ENCODE results near the gene RBCK1.

Gene RBCK1

GRCh38 chr20:416950-417800 is 9.1 kb downstream of the RBCK1 start:
- TF ChIP-seq, protein P1, sequence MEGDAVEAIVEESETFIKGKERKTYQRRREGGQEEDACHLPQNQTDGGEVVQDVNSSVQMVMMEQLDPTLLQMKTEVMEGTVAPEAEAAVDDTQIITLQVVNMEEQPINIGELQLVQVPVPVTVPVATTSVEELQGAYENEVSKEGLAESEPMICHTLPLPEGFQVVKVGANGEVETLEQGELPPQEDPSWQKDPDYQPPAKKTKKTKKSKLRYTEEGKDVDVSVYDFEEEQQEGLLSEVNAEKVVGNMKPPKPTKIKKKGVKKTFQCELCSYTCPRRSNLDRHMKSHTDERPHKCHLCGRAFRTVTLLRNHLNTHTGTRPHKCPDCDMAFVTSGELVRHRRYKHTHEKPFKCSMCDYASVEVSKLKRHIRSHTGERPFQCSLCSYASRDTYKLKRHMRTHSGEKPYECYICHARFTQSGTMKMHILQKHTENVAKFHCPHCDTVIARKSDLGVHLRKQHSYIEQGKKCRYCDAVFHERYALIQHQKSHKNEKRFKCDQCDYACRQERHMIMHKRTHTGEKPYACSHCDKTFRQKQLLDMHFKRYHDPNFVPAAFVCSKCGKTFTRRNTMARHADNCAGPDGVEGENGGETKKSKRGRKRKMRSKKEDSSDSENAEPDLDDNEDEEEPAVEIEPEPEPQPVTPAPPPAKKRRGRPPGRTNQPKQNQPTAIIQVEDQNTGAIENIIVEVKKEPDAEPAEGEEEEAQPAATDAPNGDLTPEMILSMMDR (IDR thresholded peaks at IDR 0.05; ENCODE audit: low read depth, low read length, missing control alignments) = no peak
- no peak overlapping the region for H3K4me3 ChIP-seq (replicated peaks; ENCODE audit: low read depth, low read length)
- no peak for DNase-seq (ENCODE audit: extremely low read depth, low read depth)

DNA sequence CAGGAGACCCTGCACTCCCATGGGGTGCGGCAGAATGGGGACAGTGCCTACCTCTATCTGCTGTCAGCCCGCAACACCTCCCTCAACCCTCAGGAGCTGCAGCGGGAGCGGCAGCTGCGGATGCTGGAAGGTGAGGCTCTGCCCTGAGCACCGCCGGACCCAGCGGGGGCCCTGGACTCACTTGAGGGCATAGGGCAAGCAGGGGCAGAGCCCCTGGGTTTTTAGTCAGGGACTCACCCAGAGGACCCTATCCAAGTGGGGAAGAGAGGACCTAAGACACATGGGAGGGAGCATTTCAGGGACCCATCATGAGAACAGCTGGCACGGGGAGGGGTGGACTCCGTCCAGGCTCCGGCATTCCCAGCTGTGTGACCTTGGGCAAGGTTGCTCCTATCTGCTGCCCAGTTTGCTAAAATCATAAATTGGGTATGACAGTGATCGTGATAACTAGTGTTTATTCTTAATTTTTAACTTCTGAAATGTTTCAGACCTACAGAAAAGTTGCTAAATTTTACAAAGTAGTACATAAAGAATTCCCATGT is 9.8 kb downstream of the RBCK1 start:
- no peak overlapping the region for H3K4me3 ChIP-seq (replicated peaks; ENCODE audit: low read depth, low read length)
- no peak for DNase-seq (ENCODE audit: extremely low read depth, low read depth)
- TF ChIP-seq, protein P1 (IDR thresholded peaks at IDR 0.05; ENCODE audit: low read depth, low read length, missing control alignments) = no peak

GRCh38 chr20:418858-419365 is 10.8 kb downstream of the RBCK1 start:
- DNase-seq (ENCODE audit: extremely low read depth, low read depth) = no peak
- H3K4me3 ChIP-seq (replicated peaks; ENCODE audit: low read depth, low read length) = no peak overlapping the region
- TF ChIP-seq, protein P1 (IDR thresholded peaks at IDR 0.05; ENCODE audit: low read depth, low read length, missing control alignments) = no peak

DNA sequence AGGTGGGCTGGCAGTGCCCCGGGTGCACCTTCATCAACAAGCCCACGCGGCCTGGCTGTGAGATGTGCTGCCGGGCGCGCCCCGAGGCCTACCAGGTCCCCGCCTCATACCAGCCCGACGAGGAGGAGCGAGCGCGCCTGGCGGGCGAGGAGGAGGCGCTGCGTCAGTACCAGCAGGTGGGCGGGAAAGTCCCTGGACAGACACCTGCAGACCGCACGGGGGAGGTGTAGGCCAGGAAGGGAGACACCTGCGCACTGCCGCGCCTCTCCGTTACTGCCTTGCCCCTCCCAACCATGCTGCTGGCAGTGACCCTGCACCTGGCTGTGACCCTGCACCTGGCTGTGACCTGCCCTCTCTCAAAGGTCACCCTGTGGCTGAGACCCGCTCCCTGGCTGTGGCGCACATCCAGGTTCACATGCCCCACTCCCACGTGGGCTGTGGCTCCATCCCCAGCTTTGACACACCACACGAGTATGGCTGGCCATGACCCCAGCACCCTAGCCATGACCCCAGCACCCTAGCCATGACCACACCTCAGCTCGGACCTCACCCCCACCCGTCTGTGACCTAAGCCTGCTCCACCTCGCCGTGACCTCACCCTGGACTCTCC is 11.6 kb downstream of the RBCK1 start:
- TF ChIP-seq, protein P1 (IDR thresholded peaks at IDR 0.05; ENCODE audit: low read depth, low read length, missing control alignments) = no peak
- no peak for DNase-seq (ENCODE audit: extremely low read depth, low read depth)
- H3K4me3 ChIP-seq (replicated peaks; ENCODE audit: low read depth, low read length) = no peak overlapping the region

- no peak overlapping the region for H3K4me3 ChIP-seq (replicated peaks; ENCODE audit: low read depth, low read length)
- TF ChIP-seq, protein P1 (IDR thresholded peaks at IDR 0.05; ENCODE audit: low read depth, low read length, missing control alignments) = no peak
- no peak for DNase-seq (ENCODE audit: extremely low read depth, low read depth)
These were observed 12.1 kb downstream of the RBCK1 start for GRCh38 chr20:420166-420620.

GRCh38 chr20:420721-421574 is 12.8 kb downstream of the RBCK1 start:
- no peak for DNase-seq (ENCODE audit: extremely low read depth, low read depth)
- H3K4me3 ChIP-seq (replicated peaks; ENCODE audit: low read depth, low read length) = no peak overlapping the region
- TF ChIP-seq, protein P1 (IDR thresholded peaks at IDR 0.05; ENCODE audit: low read depth, low read length, missing control alignments) = no peak

Data from HFF-Myc (cell line).